NT2/D1 (cell line): ENCODE measurements around the gene DLX2.

Experiments
- SUZ12 ChIP-seq: IDR thresholded peaks from 2 replicates; pipeline ENCODE4 v1.6.1; 2011; ENCODE audit not compliant: insufficient read length, insufficient read depth; ENCODE audit errors: extremely low read depth
- YY1 ChIP-seq: IDR thresholded peaks from 2 replicates; pipeline ENCODE4 v1.6.1; 2011; ENCODE audit not compliant: insufficient read length, insufficient read depth
- ZNF274 ChIP-seq: IDR thresholded peaks from 2 replicates; pipeline ENCODE4 v1.6.1; 2011; ENCODE audit warnings: mild to moderate bottlenecking, low read depth, low read length

DNA sequence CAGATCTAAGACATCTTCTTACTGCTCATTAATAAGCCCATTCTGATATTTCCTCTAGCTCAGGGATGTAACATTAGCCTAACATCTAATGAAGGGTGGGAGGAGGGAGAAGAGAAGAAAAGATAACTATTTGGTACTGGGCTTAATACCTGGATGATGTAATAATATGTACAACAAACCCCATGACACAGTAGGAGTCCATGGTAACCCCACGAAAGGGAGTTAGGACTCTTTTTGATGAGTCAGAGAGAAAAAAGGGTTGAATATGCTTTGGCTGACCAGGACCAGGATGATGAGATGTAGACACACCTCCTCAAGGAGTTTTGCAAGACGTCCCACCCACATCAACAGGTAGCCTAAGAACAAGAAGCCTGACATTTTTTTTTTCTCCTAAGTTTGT is 34.4 kb upstream of the DLX2 start:
- TF ChIP-seq SUZ12 = no peak
- no peak for TF ChIP-seq ZNF274
- TF ChIP-seq YY1 = no peak
